IMR-90 (cell line): ENCODE measurements around the gene SVIP. TPM values are rescaled to one million over a fixed set of nuclear protein-coding genes. Genes with fewer than 3 reads are reported as not detected.

Experiments used
- ATAC-seq: fragments of 200-7000 bp; cut with Tn5 transposase; 2 replicates; pipeline ENCODE4 v1.9.1; 2020; ENCODE audit warnings: low read depth, mild to moderate bottlenecking, moderate library complexity
- BruUV-seq: library from RNA; stranded (reverse); fragments of 400-500 nt; replicated peaks from 2 replicates; lab custom pipeline; 2021; lab: Mats Ljungman, UMichigan
- CTCF ChIA-PET: fragments of 300-600 bp; formaldehyde crosslinking; extraction: SDS; loops from one replicate; lab custom pipeline; 2021; ENCODE audit warnings: antibody characterized with exemption; lab: Yijun Ruan, JAX
- POLR2A ChIA-PET: fragments of 300-600 bp; sonication (Branson Sonifier 250); formaldehyde crosslinking; loops from one replicate; lab custom pipeline; 2022; ENCODE audit warnings: antibody characterized with exemption; ENCODE audit not compliant: unreplicated experiment; lab: Charles Lee
- DNase-seq: peaks from one replicate; pipeline ENCODE4 v3.0.0; 2013
- H2AFZ ChIP-seq: replicated peaks from 2 replicates; pipeline ENCODE3; 2013; ENCODE audit warnings: low read length, mild to moderate bottlenecking; ENCODE audit not compliant: poor library complexity
- H2AK5ac ChIP-seq: 2 replicates; pipeline ENCODE4 v1.6.1; 2013; ENCODE audit warnings: low read depth, low read length, inconsistent platforms
- H2AK9ac ChIP-seq: replicated peaks from 2 replicates; pipeline ENCODE3; 2013; ENCODE audit warnings: mild to moderate bottlenecking, low read depth, low read length, moderate library complexity; ENCODE audit not compliant: poor library complexity
- H2BK120ac ChIP-seq: 2 replicates; pipeline ENCODE4 v1.6.1; 2013; ENCODE audit warnings: low read depth, low read length, inconsistent platforms
- H2BK15ac ChIP-seq: 3 replicates; pipeline ENCODE4 v1.6.1; 2013; ENCODE audit warnings: low read depth, low read length, inconsistent platforms
- H2BK20ac ChIP-seq: 2 replicates; pipeline ENCODE4 v1.6.1; 2013; ENCODE audit warnings: low read depth, mild to moderate bottlenecking, inconsistent platforms, low read length, moderate library complexity
- H2BK5ac ChIP-seq: 2 replicates; pipeline ENCODE4 v1.6.1; 2013; ENCODE audit warnings: mild to moderate bottlenecking, low read depth, low read length, inconsistent platforms; ENCODE audit not compliant: poor library complexity, severe bottlenecking
- H3K14ac ChIP-seq: replicated peaks from 2 replicates; pipeline ENCODE4 v1.6.1; 2013; ENCODE audit warnings: low read depth, low read length, inconsistent platforms
- H3K18ac ChIP-seq: 2 replicates; pipeline ENCODE4 v1.6.1; 2013; ENCODE audit warnings: low read depth, low read length, control low read depth
- H3K23ac ChIP-seq: 2 replicates; pipeline ENCODE4 v1.6.1; 2013; ENCODE audit warnings: low read depth, low read length, inconsistent platforms
- H3K27ac ChIP-seq: 2 replicates; pipeline ENCODE4 v1.5.1; 2013; ENCODE audit warnings: mild to moderate bottlenecking, control low read depth, low read length; ENCODE audit not compliant: insufficient read depth
- H3K27me3 ChIP-seq: 2 replicates; pipeline ENCODE4 v1.6.1; 2013; ENCODE audit warnings: low read length; ENCODE audit not compliant: control insufficient read depth, insufficient read depth
- H3K36me3 ChIP-seq: 2 replicates; pipeline ENCODE4 v1.6.1; 2013; ENCODE audit warnings: low read length, mixed read lengths; ENCODE audit not compliant: control insufficient read depth, insufficient read depth
- H3K4ac ChIP-seq: 2 replicates; pipeline ENCODE4 v1.6.1; 2013; ENCODE audit warnings: low read depth, low read length, inconsistent platforms
- H3K4me1 ChIP-seq: 2 replicates; pipeline ENCODE4 v1.6.1; 2013; ENCODE audit warnings: low read length, mixed read lengths; ENCODE audit not compliant: control insufficient read depth, insufficient read depth
- H3K4me2 ChIP-seq: 2 replicates; pipeline ENCODE4 v1.6.1; 2013; ENCODE audit warnings: low read depth, mild to moderate bottlenecking, control low read depth, low read length, moderate library complexity
- H3K4me3 ChIP-seq: 2 replicates; pipeline ENCODE4 v1.5.1; 2013; ENCODE audit warnings: low read depth, mild to moderate bottlenecking, control low read depth, low read length, moderate library complexity; ENCODE audit not compliant: insufficient read depth
- H3K56ac ChIP-seq: 2 replicates; pipeline ENCODE4 v1.6.1; 2013; ENCODE audit warnings: low read length, inconsistent platforms; ENCODE audit not compliant: insufficient read depth; ENCODE audit errors: extremely low read depth
- H3K79me1 ChIP-seq, 2 experiments: 2 replicates each; pipeline ENCODE4 v1.6.1; 2013; ENCODE audit warnings: low read length in 2 of 2, inconsistent platforms in 1 of 2, low read depth in 1 of 2
- H3K9ac ChIP-seq: 2 replicates; pipeline ENCODE4 v1.6.1; 2013; ENCODE audit warnings: low read depth, low read length, control low read depth
- H3K9me1 ChIP-seq: 2 replicates; pipeline ENCODE4 v1.6.1; 2013; ENCODE audit warnings: low read length, inconsistent platforms; ENCODE audit not compliant: insufficient read depth
- H3K9me3 ChIP-seq: 2 replicates; pipeline ENCODE4 v1.6.1; 2013; ENCODE audit warnings: low read length; ENCODE audit not compliant: control insufficient read depth, insufficient read depth
- H4K20me1 ChIP-seq: 2 replicates; pipeline ENCODE4 v1.6.1; 2013; ENCODE audit warnings: low read length, inconsistent platforms; ENCODE audit not compliant: insufficient read depth
- H4K5ac ChIP-seq: 2 replicates; pipeline ENCODE4 v1.6.1; 2013; ENCODE audit warnings: mild to moderate bottlenecking, low read depth, low read length, control low read depth
- H4K8ac ChIP-seq, 2 experiments: 2 replicates each; pipeline ENCODE4 v1.6.1; 2013; ENCODE audit warnings: low read depth in 2 of 2, low read length in 2 of 2, control low read depth in 1 of 2, inconsistent platforms in 1 of 2
- H4K91ac ChIP-seq: 2 replicates; pipeline ENCODE4 v1.6.1; 2013; ENCODE audit warnings: low read depth, low read length, inconsistent platforms; ENCODE audit not compliant: insufficient read depth
- BHLHE40 ChIP-seq: fragments of 150-350 bp; IDR thresholded peaks from 2 replicates; pipeline ENCODE4 v1.6.1; 2016; ENCODE audit warnings: mild to moderate bottlenecking, low read depth, low read length
- CEBPB ChIP-seq: IDR thresholded peaks from 2 replicates; pipeline ENCODE4 v1.6.1; 2012; ENCODE audit warnings: low read depth, low read length, improper control_type of control experiment
- CHD1 ChIP-seq: IDR thresholded peaks from 2 replicates; pipeline ENCODE4 v1.6.1; 2012; ENCODE audit warnings: low read depth, low read length, improper control_type of control experiment
- CTCF ChIP-seq: conservative IDR thresholded peaks from 2 replicates; pipeline ENCODE4 v1.5.1; 2012; ENCODE audit warnings: mild to moderate bottlenecking, low read depth, low read length, improper control_type of control experiment
- FOS ChIP-seq: fragments of 150-350 bp; IDR thresholded peaks from 2 replicates; pipeline ENCODE4 v1.6.1; 2016; ENCODE audit warnings: low read depth, low read length
- MAFK ChIP-seq: IDR thresholded peaks from 2 replicates; pipeline ENCODE4 v1.6.1; 2012; ENCODE audit warnings: low read depth, low read length, improper control_type of control experiment
- MAZ ChIP-seq: IDR thresholded peaks from 2 replicates; pipeline ENCODE4 v1.6.1; 2012; ENCODE audit warnings: low read depth, mild to moderate bottlenecking, low read length, improper control_type of control experiment, moderate library complexity, borderline replicate concordance
- MXI1 ChIP-seq: IDR thresholded peaks from 2 replicates; pipeline ENCODE4 v1.6.1; 2012; ENCODE audit warnings: low read depth, mild to moderate bottlenecking, low read length, moderate library complexity, borderline replicate concordance
- NFE2L2 ChIP-seq: fragments of 150-350 bp; IDR thresholded peaks from 2 replicates; pipeline ENCODE4 v1.6.1; 2016; ENCODE audit warnings: low read depth, mild to moderate bottlenecking, low read length
- POLR2A ChIP-seq: IDR thresholded peaks from 2 replicates; pipeline ENCODE4 v1.6.1; 2012; ENCODE audit warnings: mild to moderate bottlenecking, low read depth, low read length
- RAD21 ChIP-seq: IDR thresholded peaks from 2 replicates; pipeline ENCODE4 v1.6.1; 2012; ENCODE audit warnings: low read length, improper control_type of control experiment
- RCOR1 ChIP-seq: IDR thresholded peaks from 2 replicates; pipeline ENCODE4 v1.6.1; 2012; ENCODE audit warnings: mild to moderate bottlenecking, low read length, improper control_type of control experiment; ENCODE audit not compliant: insufficient replicate concordance
- RFX5 ChIP-seq: IDR thresholded peaks from 2 replicates; pipeline ENCODE4 v1.8.0; 2012; ENCODE audit warnings: low read depth, mild to moderate bottlenecking, low read length, moderate library complexity
- SMC3 ChIP-seq: fragments of 150-350 bp; IDR thresholded peaks from 2 replicates; pipeline ENCODE4 v1.6.1; 2016; ENCODE audit warnings: low read depth, mild to moderate bottlenecking, antibody characterized with exemption, low read length, moderate library complexity
- USF2 ChIP-seq: fragments of 150-350 bp; IDR thresholded peaks from 2 replicates; pipeline ENCODE4 v1.6.1; 2017; ENCODE audit warnings: mild to moderate bottlenecking, antibody characterized with exemption, low read length, low read depth
- WGBS, 2 experiments: methylation state at CpG; one replicate each; pipeline versions ENCODE4 v1.1.5 to v1.1.7; 2013; ENCODE audit warnings: missing lambda C conversion rate in 2 of 2; ENCODE audit not compliant: insufficient read length in 1 of 2; ENCODE audit errors: extremely low coverage in 2 of 2; 5-methylcytosine and 5-hydroxymethylcytosine counted together
- dilution Hi-C: fragments of 300-500 bp; cut with HindIII; formaldehyde crosslinking; loops from one replicate; pipeline ENCODE4 v1.14.3; 2018; ENCODE audit warnings: low sequenced_read_pairs; ENCODE audit not compliant: unreplicated experiment
- in situ Hi-C: fragments of 300-500 bp; cut with MboI; formaldehyde crosslinking; loops from 3 replicates; pipeline ENCODE4 v1.14.3; 2019; ENCODE audit warnings: low sequenced_read_pairs, inconsistent platforms, mixed read lengths
- intact Hi-C: fragments of 100-400 bp; cut with micrococcal nuclease; formaldehyde crosslinking; loops from 2 replicates; pipeline ENCODE4 v1.10.0; 2022
- polyA plus RNA-seq, 3 experiments: library from polyadenylated mRNA; depleted of rRNA; stranded (reverse); fragments of >200 nt; gene quantifications; 2 replicates each; pipeline ENCODE4 v1.2.3, GENCODE V29; 2012; ENCODE audit warnings: low replicate concordance in 1 of 3
- total RNA-seq: library from RNA; depleted of rRNA; stranded (reverse); fragments of >200 nt; gene quantifications from 2 replicates; pipeline ENCODE4 v1.2.3, GENCODE V29; 2012
- TF ChIP-seq, protein P1 (sequence below): fragments of 150-350 bp; IDR thresholded peaks from 2 replicates; pipeline ENCODE4 v1.6.1; 2016; ENCODE audit warnings: low read depth, mild to moderate bottlenecking, low read length, moderate library complexity, borderline replicate concordance

SVIP gene
- total and polyA plus RNA-seq, 2 of the 4 experiments (the other 2 are of a cell fraction): 2.0 to 6.8 TPM

- no peak overlapping the region for H4K91ac ChIP-seq
- POLR2A ChIA-PET: no interaction called here
- H2AFZ ChIP-seq: no peak overlapping the region
- no peak overlapping the region for H2AK9ac ChIP-seq
- no peaks in the 10 kb centered on the region for H4K20me1 ChIP-seq
- no peak overlapping the region for H2BK15ac ChIP-seq
- no peaks in the 10 kb centered on the region for H3K79me1 ChIP-seq
- no peak overlapping the region for H3K27ac ChIP-seq
- H2BK20ac ChIP-seq: no peak overlapping the region
- H3K9me1 ChIP-seq: no peaks in the 10 kb centered on the region
- dilution Hi-C loops: no loop called here
- no TSS peak for BruUV-seq
- H3K36me3 ChIP-seq: no peaks in the 10 kb centered on the region
- H4K5ac ChIP-seq: no peak overlapping the region
- H4K8ac ChIP-seq: no peak overlapping the region
- no peak overlapping the region for H3K9ac ChIP-seq
- H3K4me3 ChIP-seq: no peak overlapping the region
- H3K4me2 ChIP-seq: no peak overlapping the region
- intact Hi-C loops: loop anchor here (1.0 to 2.0 kb wide), 4 partner anchors 117 to 542 kb away; no protein-coding TSS in a partner anchor
- no peak overlapping the region for H3K18ac ChIP-seq
- in situ Hi-C loops: loop anchor here (10.0 kb wide), 1 partner anchor 453 kb away; the partner anchor contains the start of gene SLC17A6
- H2BK5ac ChIP-seq: no peak overlapping the region
- no peak overlapping the region for H3K4ac ChIP-seq
- H3K4me1 ChIP-seq: 0 out of 2 replicates have a peak, but pooled peaks cover 3% of the 10 kb centered on the region
- DNase-seq (peak; percentile 56), ATAC-seq (peak; percentile 83)
- TF ChIP-seq CTCF (peak; percentile 73), MAFK (no peak), NFE2L2 (no peak), RAD21 (peak; percentile 76), MXI1 (no peak), CEBPB (no peak), MAZ (no peak), BHLHE40 (no peak), RCOR1 (no peak), CHD1 (no peak), SMC3 (peak; percentile 52), FOS (no peak), RFX5 (no peak), USF2 (no peak), POLR2A (no peak)
- TF ChIP-seq, protein P1, sequence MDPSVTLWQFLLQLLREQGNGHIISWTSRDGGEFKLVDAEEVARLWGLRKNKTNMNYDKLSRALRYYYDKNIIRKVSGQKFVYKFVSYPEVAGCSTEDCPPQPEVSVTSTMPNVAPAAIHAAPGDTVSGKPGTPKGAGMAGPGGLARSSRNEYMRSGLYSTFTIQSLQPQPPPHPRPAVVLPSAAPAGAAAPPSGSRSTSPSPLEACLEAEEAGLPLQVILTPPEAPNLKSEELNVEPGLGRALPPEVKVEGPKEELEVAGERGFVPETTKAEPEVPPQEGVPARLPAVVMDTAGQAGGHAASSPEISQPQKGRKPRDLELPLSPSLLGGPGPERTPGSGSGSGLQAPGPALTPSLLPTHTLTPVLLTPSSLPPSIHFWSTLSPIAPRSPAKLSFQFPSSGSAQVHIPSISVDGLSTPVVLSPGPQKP: no peak
- WGBS, 2 experiments: 0 to 100% methylated on average over 1 to 4 of the region's 9 CpGs
- no peaks in the 10 kb centered on the region for H3K27me3 ChIP-seq
- no peak overlapping the region for H3K14ac ChIP-seq
- no peak overlapping the region for H3K23ac ChIP-seq
- H3K9me3 ChIP-seq: no peaks in the 10 kb centered on the region
- CTCF ChIA-PET: interaction anchor here (0.6 to 2.0 kb wide), 11 partner anchors 10 to 460 kb away, joined by 3 to 9 read pairs (median 4); no protein-coding TSS in a partner anchor
- H2AK5ac ChIP-seq: no peak overlapping the region
- no peak overlapping the region for H3K56ac ChIP-seq
- H2BK120ac ChIP-seq: no peak overlapping the region
Measured at GRCh38 chr11:22787551-22788162, 41.9 kb downstream of the SVIP start.
